WTC11 (cell line): ENCODE measurements around the gene SLC31A1. TPM values are rescaled to one million over a fixed set of nuclear protein-coding genes. Genes with fewer than 3 reads are reported as not detected.

Experiments
- ATAC-seq: fragments of 200-7000 bp; cut with Tn5 transposase; 2 replicates; pipeline ENCODE4 v1.10.0; 2021; ENCODE audit warnings: mild to moderate bottlenecking, moderate library complexity
- CTCF ChIA-PET: fragments of 300-600 bp; sonication (Branson Sonifier 250); formaldehyde crosslinking; loops from one replicate; lab custom pipeline; 2021; ENCODE audit warnings: antibody characterized with exemption; lab: Charles Lee
- POLR2A ChIA-PET: fragments of 350-600 bp; sonication (Branson Sonifier 250); formaldehyde crosslinking; loops from one replicate; lab custom pipeline; 2021; ENCODE audit warnings: antibody characterized with exemption; lab: Charles Lee
- DNase-seq: peaks from one replicate; pipeline ENCODE4 v3.0.0; 2021; ENCODE audit warnings: low spot score
- H3K27ac Mint-ChIP-seq: 2 replicates; pipeline ENCODE4 v1.8.0; 2021; ENCODE audit warnings: mixed read lengths
- H3K27me3 Mint-ChIP-seq: 2 replicates; pipeline ENCODE4 v1.8.0; 2021; ENCODE audit warnings: low read depth, mild to moderate bottlenecking, moderate library complexity, mixed read lengths
- H3K36me3 Mint-ChIP-seq: 2 replicates; pipeline ENCODE4 v1.8.0; 2021; ENCODE audit warnings: mixed read lengths
- H3K4me1 Mint-ChIP-seq: 2 replicates; pipeline ENCODE4 v1.8.0; 2022; ENCODE audit warnings: mixed read lengths
- H3K4me3 Mint-ChIP-seq: 2 replicates; pipeline ENCODE4 v1.8.0; 2021; ENCODE audit warnings: mild to moderate bottlenecking, moderate library complexity, mixed read lengths
- H3K9me3 Mint-ChIP-seq: 2 replicates; pipeline ENCODE4 v1.8.0; 2021; ENCODE audit warnings: mixed read lengths
- ATF1 ChIP-seq: sonication (generic); formaldehyde crosslinking; IDR thresholded peaks from 2 replicates; pipeline ENCODE4 v1.8.1; 2023; ENCODE audit warnings: mild to moderate bottlenecking, moderate library complexity, missing genetic modification reagents
- CBFB ChIP-seq: sonication (generic); formaldehyde crosslinking; IDR thresholded peaks from 2 replicates; pipeline ENCODE4 v1.8.1; 2022; ENCODE audit warnings: mild to moderate bottlenecking, low read depth, missing genetic modification reagents
- GRHL2 ChIP-seq: fragments of 250-450 bp; sonication (Bioruptor Pico); IDR thresholded peaks from 2 replicates; pipeline ENCODE4 v1.8.0; 2022; ENCODE audit warnings: mild to moderate bottlenecking, moderate library complexity; ENCODE audit not compliant: insufficient replicate concordance, severe bottlenecking
- JAZF1 ChIP-seq: fragments of 250-450 bp; sonication (Bioruptor Pico); IDR thresholded peaks from 2 replicates; pipeline ENCODE4 v1.9.0; 2021; ENCODE audit warnings: moderate library complexity, mild to moderate bottlenecking, inconsistent platforms
- NFATC4 ChIP-seq: fragments of 250-450 bp; sonication (Bioruptor Pico); IDR thresholded peaks from 2 replicates; pipeline ENCODE4 v1.9.0; 2021; ENCODE audit warnings: mild to moderate bottlenecking
- NFE2L1 ChIP-seq: sonication (generic); formaldehyde crosslinking; IDR thresholded peaks from 2 replicates; pipeline ENCODE4 v1.8.1; 2023; ENCODE audit warnings: missing genetic modification reagents
- OVOL2 ChIP-seq: fragments of 250-450 bp; sonication (Bioruptor Pico); IDR thresholded peaks from 2 replicates; pipeline ENCODE4 v1.9.0; 2021; ENCODE audit warnings: mild to moderate bottlenecking, borderline replicate concordance
- PRRX2 ChIP-seq: fragments of 250-450 bp; sonication (Bioruptor Pico); IDR thresholded peaks from 2 replicates; pipeline ENCODE4 v1.8.0; 2021; ENCODE audit warnings: mild to moderate bottlenecking
- SMAD4 ChIP-seq: sonication (generic); formaldehyde crosslinking; IDR thresholded peaks from 2 replicates; pipeline ENCODE4 v1.8.0; 2022; ENCODE audit warnings: mild to moderate bottlenecking, missing genetic modification reagents
- TCF7 ChIP-seq: sonication (generic); formaldehyde crosslinking; IDR thresholded peaks from 2 replicates; pipeline ENCODE4 v1.8.0; 2022; ENCODE audit warnings: mild to moderate bottlenecking, low read depth, missing genetic modification reagents, moderate library complexity
- ZNF219 ChIP-seq: sonication (generic); formaldehyde crosslinking; IDR thresholded peaks from 2 replicates; pipeline ENCODE4 v1.8.0; 2023; ENCODE audit warnings: missing genetic modification reagents, mild to moderate bottlenecking, borderline replicate concordance
- ZNF232 ChIP-seq: sonication (generic); formaldehyde crosslinking; IDR thresholded peaks from 2 replicates; pipeline ENCODE4 v1.8.0; 2022; ENCODE audit warnings: mild to moderate bottlenecking, missing genetic modification reagents
- ZNF317 ChIP-seq: sonication (generic); formaldehyde crosslinking; IDR thresholded peaks from 2 replicates; pipeline ENCODE4 v1.8.1; 2023; ENCODE audit warnings: low read depth, mild to moderate bottlenecking, moderate library complexity, missing genetic modification reagents, borderline replicate concordance
- total RNA-seq: library from RNA; stranded (reverse); gene quantifications from 3 replicates; pipeline ENCODE4 v1.2.3, GENCODE V29; 2021
- TF ChIP-seq, protein P1 (sequence below): sonication (generic); formaldehyde crosslinking; IDR thresholded peaks from 2 replicates; pipeline ENCODE4 v1.8.1; 2022; ENCODE audit warnings: low read depth, mild to moderate bottlenecking, moderate library complexity, missing genetic modification reagents, borderline replicate concordance
- TF ChIP-seq, protein P2 (sequence below): sonication (generic); formaldehyde crosslinking; IDR thresholded peaks from 2 replicates; pipeline ENCODE4 v1.8.0; 2022; ENCODE audit warnings: mild to moderate bottlenecking, missing genetic modification reagents
- TF ChIP-seq, protein P3 (sequence below): sonication (generic); formaldehyde crosslinking; IDR thresholded peaks from 2 replicates; pipeline ENCODE4 v1.8.1; 2022; ENCODE audit warnings: mild to moderate bottlenecking, moderate library complexity, missing genetic modification reagents
- TF ChIP-seq, protein P4 (sequence below): sonication (generic); formaldehyde crosslinking; IDR thresholded peaks from 2 replicates; pipeline ENCODE4 v1.8.0; 2022; ENCODE audit warnings: mild to moderate bottlenecking, missing genetic modification reagents
- TF ChIP-seq, protein P5 (sequence below): sonication (generic); formaldehyde crosslinking; IDR thresholded peaks from 2 replicates; pipeline ENCODE4 v1.8.0; 2023; ENCODE audit warnings: mild to moderate bottlenecking, missing genetic modification reagents
- TF ChIP-seq, protein P6 (sequence below): sonication (generic); formaldehyde crosslinking; IDR thresholded peaks from 2 replicates; pipeline ENCODE4 v1.8.1; 2023; ENCODE audit warnings: mild to moderate bottlenecking, missing genetic modification reagents, moderate library complexity

The SLC31A1 gene
- total RNA-seq, 1 experiment from 2014 or later = 43.9 TPM

DNA sequence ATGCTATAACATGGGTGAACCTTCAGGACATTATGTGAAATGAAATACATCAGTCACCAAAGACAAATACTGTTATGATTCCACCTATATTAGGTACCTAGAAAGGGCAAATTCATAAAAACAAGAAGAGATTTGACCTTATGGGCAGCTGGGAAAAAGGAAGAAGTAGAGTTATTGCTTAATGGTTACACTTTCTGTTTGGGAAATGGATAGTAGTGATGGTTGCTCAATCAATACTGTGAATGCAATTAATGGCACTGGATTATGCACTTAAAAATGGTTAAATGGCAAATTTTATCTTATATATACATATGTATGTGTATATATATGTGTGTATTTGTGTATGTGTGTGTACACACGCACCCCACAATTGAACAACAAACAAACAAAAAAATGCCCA lies 15.5 kb upstream of the SLC31A1 start (continued):
- no peak for TF ChIP-seq ZNF317
- TF ChIP-seq GRHL2 (CRISPR knock-in tag) = no peak
- no peak for TF ChIP-seq JAZF1
- no peak for TF ChIP-seq SMAD4
- no peak for TF ChIP-seq ATF1 (CRISPR knock-in tag)
- TF ChIP-seq PRRX2 = no peak
- TF ChIP-seq, protein P1, sequence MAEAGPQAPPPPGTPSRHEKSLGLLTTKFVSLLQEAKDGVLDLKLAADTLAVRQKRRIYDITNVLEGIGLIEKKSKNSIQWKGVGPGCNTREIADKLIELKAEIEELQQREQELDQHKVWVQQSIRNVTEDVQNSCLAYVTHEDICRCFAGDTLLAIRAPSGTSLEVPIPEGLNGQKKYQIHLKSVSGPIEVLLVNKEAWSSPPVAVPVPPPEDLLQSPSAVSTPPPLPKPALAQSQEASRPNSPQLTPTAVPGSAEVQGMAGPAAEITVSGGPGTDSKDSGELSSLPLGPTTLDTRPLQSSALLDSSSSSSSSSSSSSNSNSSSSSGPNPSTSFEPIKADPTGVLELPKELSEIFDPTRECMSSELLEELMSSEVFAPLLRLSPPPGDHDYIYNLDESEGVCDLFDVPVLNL (CRISPR knock-in tag) = no peak
- no peak for TF ChIP-seq NFE2L1 (CRISPR knock-in tag)
- TF ChIP-seq, protein P2, sequence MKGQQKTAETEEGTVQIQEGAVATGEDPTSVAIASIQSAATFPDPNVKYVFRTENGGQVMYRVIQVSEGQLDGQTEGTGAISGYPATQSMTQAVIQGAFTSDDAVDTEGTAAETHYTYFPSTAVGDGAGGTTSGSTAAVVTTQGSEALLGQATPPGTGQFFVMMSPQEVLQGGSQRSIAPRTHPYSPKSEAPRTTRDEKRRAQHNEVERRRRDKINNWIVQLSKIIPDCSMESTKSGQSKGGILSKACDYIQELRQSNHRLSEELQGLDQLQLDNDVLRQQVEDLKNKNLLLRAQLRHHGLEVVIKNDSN (CRISPR knock-in tag) = no peak
- TF ChIP-seq, all 79 proteins: peak for 0

DNA sequence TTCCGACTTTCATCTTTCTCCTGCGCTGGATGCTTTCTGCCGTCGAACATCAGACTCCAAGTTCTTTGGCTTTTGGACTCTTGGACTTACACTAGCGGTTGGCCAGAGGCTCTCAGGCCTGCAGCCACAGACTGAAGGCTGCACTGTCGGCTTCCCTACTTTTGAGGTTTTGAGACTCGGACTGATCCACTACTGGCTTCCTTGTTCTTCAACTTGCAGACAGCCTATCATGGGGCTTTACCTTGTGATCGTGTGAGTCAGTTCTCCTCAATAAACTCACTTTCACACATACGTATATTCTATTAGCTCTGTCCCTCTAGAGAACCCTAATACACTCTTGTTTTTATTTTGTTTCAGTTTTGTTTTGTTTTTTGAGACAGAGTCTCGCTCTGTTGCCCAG lies 10.5 kb upstream of the SLC31A1 start:
- DNase-seq (no peak), ATAC-seq (no peak)
- H3K9me3 Mint-ChIP-seq = no peaks in the 10 kb centered on the region
- H3K27ac Mint-ChIP-seq = no peak overlapping the region
- POLR2A ChIA-PET = no interaction called here
- peaks cover 6% of the 10 kb centered on the region; the same call in 1 of the 2 replicates for H3K36me3 Mint-ChIP-seq
- CTCF ChIA-PET = interaction anchor here (0.7 kb wide), 1 partner anchor 190 kb away, joined by 5 read pairs; the partner anchor contains the start of gene ALAD
- H3K4me3 Mint-ChIP-seq = no peak overlapping the region
- TF ChIP-seq, protein P3, sequence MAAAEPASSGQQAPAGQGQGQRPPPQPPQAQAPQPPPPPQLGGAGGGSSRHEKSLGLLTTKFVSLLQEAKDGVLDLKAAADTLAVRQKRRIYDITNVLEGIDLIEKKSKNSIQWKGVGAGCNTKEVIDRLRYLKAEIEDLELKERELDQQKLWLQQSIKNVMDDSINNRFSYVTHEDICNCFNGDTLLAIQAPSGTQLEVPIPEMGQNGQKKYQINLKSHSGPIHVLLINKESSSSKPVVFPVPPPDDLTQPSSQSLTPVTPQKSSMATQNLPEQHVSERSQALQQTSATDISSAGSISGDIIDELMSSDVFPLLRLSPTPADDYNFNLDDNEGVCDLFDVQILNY (CRISPR knock-in tag) = no peak
- TF ChIP-seq CBFB (CRISPR knock-in tag) (no peak), PRRX2 (no peak), GRHL2 (CRISPR knock-in tag) (no peak), OVOL2 (CRISPR knock-in tag) (no peak), TCF7 (CRISPR knock-in tag) (no peak), NFATC4 (no peak), ZNF219 (CRISPR knock-in tag) (no peak), ZNF232 (CRISPR knock-in tag) (no peak)
- TF ChIP-seq, protein P4, sequence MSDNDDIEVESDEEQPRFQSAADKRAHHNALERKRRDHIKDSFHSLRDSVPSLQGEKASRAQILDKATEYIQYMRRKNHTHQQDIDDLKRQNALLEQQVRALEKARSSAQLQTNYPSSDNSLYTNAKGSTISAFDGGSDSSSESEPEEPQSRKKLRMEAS (CRISPR knock-in tag) = no peak
- TF ChIP-seq, protein P5, sequence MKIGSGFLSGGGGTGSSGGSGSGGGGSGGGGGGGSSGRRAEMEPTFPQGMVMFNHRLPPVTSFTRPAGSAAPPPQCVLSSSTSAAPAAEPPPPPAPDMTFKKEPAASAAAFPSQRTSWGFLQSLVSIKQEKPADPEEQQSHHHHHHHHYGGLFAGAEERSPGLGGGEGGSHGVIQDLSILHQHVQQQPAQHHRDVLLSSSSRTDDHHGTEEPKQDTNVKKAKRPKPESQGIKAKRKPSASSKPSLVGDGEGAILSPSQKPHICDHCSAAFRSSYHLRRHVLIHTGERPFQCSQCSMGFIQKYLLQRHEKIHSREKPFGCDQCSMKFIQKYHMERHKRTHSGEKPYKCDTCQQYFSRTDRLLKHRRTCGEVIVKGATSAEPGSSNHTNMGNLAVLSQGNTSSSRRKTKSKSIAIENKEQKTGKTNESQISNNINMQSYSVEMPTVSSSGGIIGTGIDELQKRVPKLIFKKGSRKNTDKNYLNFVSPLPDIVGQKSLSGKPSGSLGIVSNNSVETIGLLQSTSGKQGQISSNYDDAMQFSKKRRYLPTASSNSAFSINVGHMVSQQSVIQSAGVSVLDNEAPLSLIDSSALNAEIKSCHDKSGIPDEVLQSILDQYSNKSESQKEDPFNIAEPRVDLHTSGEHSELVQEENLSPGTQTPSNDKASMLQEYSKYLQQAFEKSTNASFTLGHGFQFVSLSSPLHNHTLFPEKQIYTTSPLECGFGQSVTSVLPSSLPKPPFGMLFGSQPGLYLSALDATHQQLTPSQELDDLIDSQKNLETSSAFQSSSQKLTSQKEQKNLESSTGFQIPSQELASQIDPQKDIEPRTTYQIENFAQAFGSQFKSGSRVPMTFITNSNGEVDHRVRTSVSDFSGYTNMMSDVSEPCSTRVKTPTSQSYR (CRISPR knock-in tag) = no peak
- TF ChIP-seq, protein P6, sequence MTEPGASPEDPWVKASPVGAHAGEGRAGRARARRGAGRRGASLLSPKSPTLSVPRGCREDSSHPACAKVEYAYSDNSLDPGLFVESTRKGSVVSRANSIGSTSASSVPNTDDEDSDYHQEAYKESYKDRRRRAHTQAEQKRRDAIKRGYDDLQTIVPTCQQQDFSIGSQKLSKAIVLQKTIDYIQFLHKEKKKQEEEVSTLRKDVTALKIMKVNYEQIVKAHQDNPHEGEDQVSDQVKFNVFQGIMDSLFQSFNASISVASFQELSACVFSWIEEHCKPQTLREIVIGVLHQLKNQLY (CRISPR knock-in tag) = no peak
- TF ChIP-seq, all 79 proteins: peak for 0
- Mint-ChIP-seq H3K4me1 (no peaks in the 10 kb centered on the region), H3K27me3 (no peaks in the 10 kb centered on the region)
